ENCODE measurements around the gene PRKCE.
"Not testable (repeated sequence)": the region's sequence is repeated elsewhere in the genome, so short reads cannot be mapped to it uniquely, and the experiment has no call there.

The PRKCE gene

GRCh38 chr2:45857867-45858520, 206.5 kb downstream of the PRKCE start:
- no peak for TF ChIP-seq CTCF (IDR thresholded peaks at IDR 0.05; ENCODE audit: insufficient read depth, low read depth, low read length, missing control alignments)
- DNase-seq (ENCODE audit: low read depth): no peak
- H3K4me3 ChIP-seq (ENCODE audit: low read length): no peak overlapping the region

GRCh38 chr2:45858872-45859271, 207.4 kb downstream of the PRKCE start:
- H3K4me3 ChIP-seq (ENCODE audit: low read length); DNase-seq (ENCODE audit: low read depth): not testable (repeated sequence)

GRCh38 chr2:45859682-45860081, 208.2 kb downstream of the PRKCE start:
- no peak overlapping the region for H3K4me3 ChIP-seq (ENCODE audit: low read length)
- DNase-seq (ENCODE audit: low read depth): no peak
- no peak for TF ChIP-seq CTCF (IDR thresholded peaks at IDR 0.05; ENCODE audit: insufficient read depth, low read depth, low read length, missing control alignments)

GRCh38 chr2:45860136-45861121, 209.0 kb downstream of the PRKCE start:
- no peak overlapping the region for H3K4me3 ChIP-seq (ENCODE audit: low read length)
- TF ChIP-seq CTCF (IDR thresholded peaks at IDR 0.05; ENCODE audit: insufficient read depth, low read depth, low read length, missing control alignments): no peak
- DNase-seq (ENCODE audit: low read depth): no peak

GRCh38 chr2:45862843-45863242, 211.4 kb downstream of the PRKCE start:
- H3K4me3 ChIP-seq (ENCODE audit: low read length): no peak overlapping the region
- no peak for DNase-seq (ENCODE audit: low read depth)
- TF ChIP-seq CTCF (IDR thresholded peaks at IDR 0.05; ENCODE audit: insufficient read depth, low read depth, low read length, missing control alignments): no peak

GRCh38 chr2:45864121-45864520, 212.6 kb downstream of the PRKCE start:
- no peak for DNase-seq (ENCODE audit: low read depth)
- TF ChIP-seq CTCF (IDR thresholded peaks at IDR 0.05; ENCODE audit: insufficient read depth, low read depth, low read length, missing control alignments): no peak
- no peak overlapping the region for H3K4me3 ChIP-seq (ENCODE audit: low read length)

GRCh38 chr2:45867349-45867748, 215.9 kb downstream of the PRKCE start:
- no peak overlapping the region for H3K4me3 ChIP-seq (ENCODE audit: low read length)
- DNase-seq (ENCODE audit: low read depth): no peak
- TF ChIP-seq CTCF (IDR thresholded peaks at IDR 0.05; ENCODE audit: insufficient read depth, low read depth, low read length, missing control alignments): no peak
